NCI-H2081 (cell line): Measurements from ENCODE around the gene PUS1.
"Not testable (repeated sequence)": the region's sequence is repeated elsewhere in the genome, so short reads cannot be mapped to it uniquely, and the experiment has no call there.

Experiments
- DNase-seq, 2 experiments: peaks; one replicate each; lab custom pipeline; 2025; lab: John Stamatoyannopoulos, UW

The PUS1 gene

GRCh38 chr12:131938082-131938481 lies 9.0 kb downstream of the PUS1 start:
- no peak for DNase-seq

GRCh38 chr12:131939007-131939406 lies 9.9 kb downstream of the PUS1 start:
- no peak for DNase-seq

GRCh38 chr12:131940141-131940547 lies 11.1 kb downstream of the PUS1 start:
- DNase-seq = no peak

GRCh38 chr12:131941116-131941986 lies 12.3 kb downstream of the PUS1 start:
- no peak for DNase-seq

- DNase-seq = no peak
Observed at GRCh38 chr12:131941987-131942341, 12.9 kb downstream of the PUS1 start.

- no peak for DNase-seq
Observed at GRCh38 chr12:131942671-131943070, 13.6 kb downstream of the PUS1 start.

GRCh38 chr12:131943389-131943788 lies 14.3 kb downstream of the PUS1 start:
- DNase-seq = no peak

GRCh38 chr12:131943876-131944275 lies 14.8 kb downstream of the PUS1 start:
- no peak for DNase-seq

- DNase-seq = no peak
Observed at GRCh38 chr12:131944601-131945251, 15.7 kb downstream of the PUS1 start.

- no peak for DNase-seq
Observed at GRCh38 chr12:131946757-131947156, 17.7 kb downstream of the PUS1 start.

GRCh38 chr12:131947482-131948027 lies 18.5 kb downstream of the PUS1 start:
- DNase-seq = no peak

- no peak for DNase-seq
Observed at GRCh38 chr12:131948166-131948712, 19.2 kb downstream of the PUS1 start.

GRCh38 chr12:131948713-131949430 lies 19.8 kb downstream of the PUS1 start:
- DNase-seq = not testable (repeated sequence)

- DNase-seq = peak; percentile 92 to 96
Observed at GRCh38 chr12:131949431-131950181, 20.5 kb downstream of the PUS1 start, which contains the start of gene EP400. Gene EP400 (plus strand): TSS chr12:131949942. CDS start chr12:131960620, 10,678 bp downstream.

- peak in 1 of 2 experiments; percentile 25 for DNase-seq
Observed at GRCh38 chr12:131950182-131950913, 21.3 kb downstream of the PUS1 start.

- DNase-seq = not testable (repeated sequence)
Observed at GRCh38 chr12:131953810-131954209, 24.7 kb downstream of the PUS1 start.

GRCh38 chr12:131954460-131954859 lies 25.4 kb downstream of the PUS1 start:
- not testable (repeated sequence) for DNase-seq

- no peak for DNase-seq
Observed at GRCh38 chr12:131959116-131959515, 30.0 kb downstream of the PUS1 start.

GRCh38 chr12:131959641-131960589 lies 30.8 kb downstream of the PUS1 start:
- no peak for DNase-seq
